Activated effector memory CD4-positive, alpha-beta T cell treated with anti-CD3 and anti-CD28 coated beads, Interleukin-2, amount 50 U/mL, for 16 hours (primary cell): ENCODE measurements around the gene MINDY4.

Experiments
- DNase-seq: peaks from one replicate; pipeline ENCODE4 v3.0.0-alpha.2; 2020

Gene MINDY4

DNA sequence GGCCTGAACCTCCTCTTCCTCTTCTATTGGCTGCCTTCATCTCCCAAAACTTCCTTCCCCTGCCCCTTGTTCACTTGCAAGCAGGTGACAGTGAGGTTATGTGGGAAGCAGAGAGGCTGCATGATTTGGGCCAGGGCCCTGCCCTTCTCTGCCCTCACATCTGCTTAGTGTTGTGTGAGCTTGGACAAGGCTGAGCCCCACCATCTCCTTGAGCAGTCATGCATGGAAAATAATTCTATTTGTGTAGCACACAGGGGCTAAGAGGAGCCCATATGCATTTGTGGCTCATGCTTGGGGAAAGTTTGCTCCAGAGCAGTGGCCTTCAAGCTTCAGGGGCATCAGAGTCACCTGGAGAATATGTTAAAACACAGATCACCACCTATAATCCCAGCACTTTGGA is 113.7 kb downstream of the MINDY4 start:
- DNase-seq, result no peak

DNA sequence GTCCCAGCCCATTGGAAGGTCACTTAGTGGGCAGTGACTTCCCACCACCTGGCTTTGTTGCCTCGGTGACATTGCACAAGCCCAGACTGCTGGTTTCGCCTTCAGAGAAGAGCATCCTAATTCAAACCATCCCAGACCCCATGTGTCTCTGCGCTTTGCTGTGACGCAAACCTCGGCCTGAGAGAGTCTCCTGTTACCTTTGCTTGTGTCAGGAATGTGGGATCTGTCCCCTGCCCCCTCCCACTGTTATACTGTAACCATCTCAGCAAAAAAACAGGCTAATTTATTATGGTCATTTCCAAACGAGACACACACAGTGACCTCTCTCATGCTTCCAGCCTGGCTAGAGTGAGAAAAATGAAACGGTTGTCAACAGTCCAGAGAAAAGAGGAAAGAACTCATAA is 115.4 kb downstream of the MINDY4 start:
- DNase-seq, result no peak

DNA sequence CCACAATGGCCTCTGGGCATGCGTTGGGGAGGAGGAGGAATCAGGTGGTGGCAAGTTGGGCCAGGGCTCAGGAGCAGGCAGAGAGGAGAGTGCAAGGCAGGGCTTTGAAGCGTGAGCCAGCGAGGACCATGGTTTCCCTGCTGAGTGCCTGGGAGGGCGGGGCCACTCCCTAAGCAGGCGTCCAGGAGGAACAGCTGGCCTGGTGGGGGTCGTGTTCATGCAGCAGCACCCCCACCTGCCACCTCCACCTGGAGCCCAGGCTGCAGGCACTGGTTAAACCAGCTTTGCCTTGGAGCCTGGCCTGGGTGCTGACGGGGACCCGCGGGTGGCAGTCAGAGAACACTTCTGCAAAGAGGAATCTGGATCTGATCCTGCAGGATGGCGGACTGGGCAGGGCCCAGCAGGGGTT is 116.3 kb downstream of the MINDY4 start:
- DNase-seq, result no peak

DNA sequence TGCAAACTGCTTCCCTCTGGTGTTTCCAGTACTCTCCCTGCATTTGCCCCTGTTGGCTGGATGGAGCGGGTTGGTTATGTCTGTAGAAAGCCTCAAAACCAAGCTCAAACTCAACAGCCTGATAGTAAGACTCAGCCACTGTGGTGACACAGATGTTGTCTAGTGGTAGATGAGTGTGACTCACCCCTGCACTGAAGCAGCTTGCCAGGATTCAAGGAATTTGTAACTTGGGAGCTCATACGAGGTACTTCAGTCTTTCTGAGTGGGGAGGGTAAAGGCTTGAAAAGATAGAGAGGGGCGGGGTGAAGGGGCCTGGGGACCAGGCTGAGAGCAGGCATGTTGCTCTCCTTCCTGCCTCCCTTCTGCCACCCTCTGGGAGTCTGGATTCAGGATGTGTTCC is 117.5 kb downstream of the MINDY4 start:
- DNase-seq, result no peak

DNA sequence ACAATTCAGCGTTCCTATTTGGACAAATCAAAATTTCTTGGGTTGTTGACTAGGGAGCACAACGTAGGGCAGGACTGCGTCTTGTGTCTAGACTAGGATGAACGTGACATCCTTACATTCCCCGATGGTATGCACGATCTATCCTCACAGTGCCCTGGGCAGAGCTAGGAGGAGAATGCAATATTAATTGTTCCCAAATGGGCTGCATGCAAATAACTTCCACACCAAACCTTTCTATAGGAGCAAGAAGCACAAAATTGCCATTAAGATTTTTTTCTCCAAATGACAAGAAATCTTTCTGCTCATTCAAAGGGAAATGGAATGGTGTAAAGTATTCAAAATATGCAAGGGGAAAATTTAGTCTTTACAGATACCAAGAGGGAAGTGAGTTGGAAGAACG is 119.0 kb downstream of the MINDY4 start:
- DNase-seq, result no peak

DNA sequence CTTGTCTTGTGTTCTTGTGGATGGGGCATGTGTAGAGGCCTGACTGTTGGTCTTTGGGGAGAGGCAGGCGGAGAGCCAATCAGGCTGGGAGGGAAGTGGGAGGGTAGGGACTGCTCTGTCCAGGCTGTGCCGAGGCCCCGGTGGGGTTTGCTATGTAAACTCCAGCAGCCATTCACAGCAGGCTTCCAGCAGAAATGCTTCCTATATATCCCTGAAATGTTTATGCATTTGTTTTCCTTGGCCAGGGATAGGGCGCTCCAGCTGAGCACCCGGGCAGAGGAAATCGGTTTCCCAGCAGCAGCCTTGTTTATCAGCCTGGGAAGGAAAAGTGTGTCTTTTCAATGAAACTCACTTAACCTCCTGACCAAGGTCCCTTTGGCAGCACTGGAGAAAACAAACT is 122.1 kb downstream of the MINDY4 start:
- DNase-seq, result no peak

DNA sequence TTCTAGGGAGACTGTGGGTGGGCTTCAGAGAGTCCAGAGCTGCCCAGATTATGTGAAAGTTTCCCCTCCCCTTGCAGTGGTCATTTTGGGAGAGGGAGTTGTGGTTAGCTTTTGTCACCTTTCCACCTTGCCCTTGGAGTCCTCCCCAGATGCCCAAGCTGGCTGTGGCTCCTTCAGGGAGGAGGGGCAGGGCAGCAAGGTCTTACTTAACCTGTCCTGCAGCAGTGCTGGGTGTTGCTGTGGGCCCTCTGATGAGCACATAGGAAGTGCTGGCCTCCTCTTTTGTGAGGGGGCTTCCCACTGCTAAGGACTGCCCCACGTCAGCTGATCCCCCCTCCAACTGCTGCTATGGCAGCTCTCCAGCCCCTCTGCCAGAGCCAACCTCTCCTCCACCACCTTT is 122.8 kb downstream of the MINDY4 start:
- no peak for DNase-seq

DNA sequence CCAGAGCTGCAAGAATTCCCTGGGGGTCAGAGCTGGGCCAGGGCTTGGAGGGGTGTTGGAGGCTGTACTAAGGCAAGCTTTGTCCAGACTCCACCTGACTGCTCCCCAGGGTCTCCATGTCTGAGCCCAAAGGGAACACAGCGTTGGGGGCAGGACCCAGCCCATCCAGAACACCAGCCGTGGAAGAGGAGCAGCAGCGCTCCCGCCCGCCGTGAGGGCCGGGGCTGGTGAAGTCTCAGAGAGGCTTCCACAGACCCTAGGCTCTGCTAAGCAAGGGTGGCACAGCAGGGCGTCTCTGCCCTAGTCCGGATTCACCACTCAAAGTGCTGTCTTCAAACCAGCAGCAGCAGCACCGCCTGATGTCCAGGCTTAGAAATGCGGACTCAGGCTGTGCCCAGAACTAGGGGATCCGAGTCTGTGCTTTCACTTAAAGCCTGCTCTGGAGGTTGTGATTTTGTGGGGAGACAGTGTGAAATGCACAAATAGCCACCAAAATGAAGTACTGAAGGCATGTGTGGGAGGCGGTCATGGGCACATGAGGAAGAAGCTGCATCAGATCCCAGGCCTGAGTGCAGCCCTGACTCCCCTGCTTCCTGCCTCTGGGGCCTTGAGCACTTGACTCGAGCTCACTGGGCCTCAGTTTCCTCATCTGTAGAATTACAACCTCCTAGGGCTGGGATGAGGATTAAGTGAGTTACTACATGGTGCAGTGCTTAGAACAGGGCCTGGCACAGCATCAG is 123.8 kb downstream of the MINDY4 start:
- no peak for DNase-seq

DNA sequence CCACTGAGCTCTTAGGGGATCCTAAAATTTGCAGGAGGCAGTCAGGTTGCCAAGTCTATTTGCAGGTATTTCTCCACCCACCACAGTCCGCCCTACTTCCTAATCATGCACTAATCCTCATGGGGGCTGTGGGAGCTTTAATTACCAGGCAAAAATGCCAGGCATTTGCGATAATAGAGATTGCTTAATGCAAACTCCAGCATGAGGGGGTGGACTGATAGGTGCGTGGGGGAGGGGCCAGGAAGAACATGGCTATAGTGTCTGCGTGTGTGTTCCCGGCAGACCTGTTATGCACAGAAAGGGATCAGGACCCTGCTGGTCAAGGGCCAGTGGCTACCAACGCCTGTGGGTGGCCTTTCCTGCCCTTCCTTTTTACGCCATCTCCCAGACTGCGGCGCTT is 124.8 kb downstream of the MINDY4 start:
- DNase-seq, result no peak

DNA sequence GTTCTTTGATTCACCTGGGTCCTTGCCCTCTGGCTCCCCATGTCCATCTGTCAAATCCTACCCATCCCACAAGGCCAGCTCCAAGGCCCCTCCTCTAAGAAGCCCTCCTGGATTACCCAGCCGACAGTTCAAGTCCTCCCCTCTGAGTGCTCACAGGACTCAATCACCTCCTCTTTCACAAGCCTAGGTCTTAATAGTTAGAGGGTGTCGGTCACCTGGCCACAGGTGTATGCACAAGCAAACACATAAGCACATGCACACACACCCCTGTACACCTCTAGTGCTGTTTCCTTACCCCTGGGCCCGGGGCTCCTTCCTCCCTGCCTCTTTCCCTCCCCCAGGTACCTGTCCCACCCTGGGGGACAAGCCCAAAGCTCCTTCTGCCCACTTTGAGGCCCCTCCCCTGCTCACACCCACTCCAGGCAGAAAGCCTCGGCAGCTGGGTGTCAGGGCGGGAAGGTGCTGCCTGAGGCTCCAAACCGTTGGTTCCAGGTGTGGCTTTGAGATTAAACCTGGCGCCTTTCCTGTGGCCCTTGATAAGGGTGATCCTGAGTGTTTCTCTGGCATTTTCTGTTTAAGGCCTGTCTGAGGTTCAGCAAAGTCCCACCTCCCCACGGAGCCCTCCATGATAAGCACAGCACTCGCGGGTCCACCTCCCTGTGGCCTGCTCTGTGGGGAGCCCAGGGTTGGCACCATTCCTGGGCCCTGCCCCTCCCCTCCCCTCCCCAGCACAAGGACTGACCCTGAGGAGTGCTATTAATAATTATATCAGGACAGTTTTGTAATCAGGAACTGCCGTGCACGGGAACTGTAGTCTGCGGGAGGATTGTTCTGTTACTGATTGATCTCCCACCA is 125.8 kb downstream of the MINDY4 start:
- no peak for DNase-seq

DNA sequence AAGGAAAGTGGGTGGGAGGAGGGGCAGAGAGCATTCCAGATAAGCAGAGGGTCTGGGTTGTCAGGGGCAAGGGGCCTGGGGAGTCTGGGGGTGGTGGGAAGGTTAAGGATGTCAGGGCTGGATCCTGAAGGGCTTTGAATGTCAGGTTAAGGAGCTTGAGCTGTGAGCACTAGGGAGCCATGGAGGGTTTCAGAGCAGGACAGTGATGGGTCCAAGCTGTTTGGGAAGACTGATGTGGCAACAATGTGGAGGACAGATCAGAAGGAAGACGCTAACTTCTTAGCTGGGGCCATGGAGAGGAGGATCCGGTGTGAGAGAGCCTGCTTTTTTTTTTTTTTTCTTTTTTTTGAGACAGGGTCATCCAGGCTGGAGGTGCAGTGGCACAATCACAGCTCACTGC is 126.6 kb downstream of the MINDY4 start:
- DNase-seq, result no peak

DNA sequence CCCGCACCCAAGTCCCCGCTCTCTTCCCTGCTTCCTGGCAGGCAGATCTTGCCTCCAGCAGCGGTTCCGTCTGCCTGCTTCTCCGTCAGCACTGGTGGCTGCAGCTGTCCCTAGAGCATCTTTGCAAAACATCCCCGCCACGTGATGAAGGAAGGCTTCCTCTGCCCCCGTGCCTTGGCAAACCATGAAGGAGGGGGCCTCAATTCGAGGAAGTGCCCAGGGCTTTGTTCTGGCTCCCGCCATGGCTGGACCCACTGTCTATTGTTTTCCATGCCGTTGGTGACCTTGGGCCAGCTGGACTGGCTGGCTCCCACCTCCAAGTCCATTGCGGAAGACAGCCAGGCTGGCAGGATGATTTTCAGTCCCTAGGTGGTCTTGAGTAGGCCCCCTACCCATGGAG is 127.2 kb downstream of the MINDY4 start:
- DNase-seq, result no peak

DNA sequence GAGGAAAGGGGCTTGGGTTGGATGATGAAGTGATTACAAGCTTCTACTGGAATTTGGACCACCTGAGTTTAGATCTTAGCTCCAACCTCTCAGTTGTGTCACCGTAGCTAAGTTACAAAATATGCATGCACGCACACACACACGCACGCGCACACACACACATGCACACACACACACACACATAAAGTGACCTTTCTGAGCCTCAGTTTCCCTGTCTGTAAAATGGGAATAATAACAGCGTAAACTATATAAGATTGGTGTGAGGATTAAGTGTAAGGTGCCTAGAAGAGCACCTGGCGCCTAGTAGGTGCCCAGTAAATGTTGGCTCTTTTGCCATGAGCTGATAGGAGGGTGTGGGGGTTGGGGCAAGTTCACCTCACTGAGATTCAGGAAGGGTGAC is 127.8 kb downstream of the MINDY4 start:
- DNase-seq, result no peak

DNA sequence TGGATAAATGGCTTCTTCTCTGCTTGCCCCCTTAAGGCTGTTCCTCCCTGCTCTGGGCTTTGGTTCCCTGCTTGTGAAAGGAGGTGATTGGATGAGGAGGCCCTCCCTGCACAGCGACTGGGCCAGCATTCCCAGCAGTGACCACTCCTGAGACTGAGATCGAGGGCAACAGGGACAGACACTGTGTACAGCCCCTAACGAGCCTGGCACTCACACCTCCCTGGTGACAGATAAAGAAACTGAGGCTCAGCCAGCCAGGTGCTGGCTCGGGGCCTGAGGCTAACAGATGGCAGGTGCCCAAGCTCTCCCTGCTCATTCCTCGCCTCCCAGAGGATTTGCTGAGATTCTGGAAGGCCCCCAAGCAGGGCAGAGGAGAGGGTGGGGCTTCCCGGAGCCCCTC is 128.4 kb downstream of the MINDY4 start:
- no peak for DNase-seq

DNA sequence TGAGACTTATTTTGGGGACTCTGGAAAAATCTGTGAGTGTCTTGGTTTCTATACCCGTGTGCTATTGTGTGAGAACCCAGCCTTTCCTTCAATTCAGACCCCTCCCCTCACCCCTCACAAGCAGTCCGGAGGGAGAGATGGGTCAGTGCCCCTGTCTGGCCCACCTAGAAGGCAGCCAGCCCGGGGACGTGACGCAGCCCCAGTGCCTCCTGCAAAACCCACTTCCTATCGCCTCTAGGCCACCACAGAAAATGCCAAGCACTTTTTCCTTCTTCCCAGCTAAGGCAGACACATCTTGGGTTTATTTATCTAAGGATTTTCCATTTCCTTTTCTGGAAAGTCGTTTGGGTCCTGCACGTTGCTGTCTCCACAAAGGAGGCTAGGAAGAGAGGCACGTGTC is 128.8 kb downstream of the MINDY4 start:
- DNase-seq, result no peak

DNA sequence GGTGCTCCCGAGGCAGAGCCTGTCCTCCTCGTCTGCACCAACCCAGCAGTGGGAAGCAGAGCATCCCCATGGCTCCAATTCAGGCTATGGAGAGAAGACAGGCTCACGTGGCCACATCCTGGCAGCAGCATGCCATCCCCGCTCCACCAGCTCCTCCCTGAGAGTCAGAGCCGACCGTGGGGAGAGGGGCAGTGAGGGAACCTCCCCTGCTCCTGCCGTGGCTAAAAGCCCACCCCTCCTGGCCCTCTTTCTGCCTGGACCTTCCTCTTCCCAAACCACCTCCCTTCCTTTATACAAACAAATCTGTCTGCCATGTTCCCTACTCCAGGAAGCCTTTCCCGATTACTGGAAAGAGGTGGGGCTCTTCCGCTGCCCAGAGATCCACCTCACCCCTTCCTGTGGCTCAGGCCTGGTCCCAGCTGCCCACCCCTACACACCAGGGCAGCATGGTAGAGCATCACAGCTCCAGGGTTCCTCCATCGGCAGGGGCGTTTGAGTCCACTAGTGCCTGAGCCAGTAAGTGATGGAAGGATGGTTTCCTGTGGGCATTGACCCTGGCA is 129.7 kb downstream of the MINDY4 start:
- no peak for DNase-seq

DNA sequence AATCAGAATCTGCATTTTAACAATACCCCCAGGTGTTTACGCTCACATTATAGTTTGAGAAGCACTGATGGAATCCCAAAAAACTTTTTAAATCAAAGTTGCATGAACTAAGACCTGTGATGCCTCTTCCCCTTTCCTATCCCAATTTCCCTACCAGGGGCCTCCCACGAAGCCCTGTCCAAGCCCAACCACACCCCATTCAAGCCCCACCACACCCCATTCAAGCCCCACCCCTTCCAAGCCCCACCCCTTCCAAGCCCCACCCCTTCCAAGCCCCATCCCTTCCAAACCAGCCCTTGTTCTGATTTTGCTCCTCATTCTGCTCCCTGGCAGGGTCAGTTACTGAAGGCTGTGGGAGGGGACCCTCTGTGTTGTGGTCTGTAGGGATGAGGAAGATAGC is 130.6 kb downstream of the MINDY4 start:
- DNase-seq, result no peak

DNA sequence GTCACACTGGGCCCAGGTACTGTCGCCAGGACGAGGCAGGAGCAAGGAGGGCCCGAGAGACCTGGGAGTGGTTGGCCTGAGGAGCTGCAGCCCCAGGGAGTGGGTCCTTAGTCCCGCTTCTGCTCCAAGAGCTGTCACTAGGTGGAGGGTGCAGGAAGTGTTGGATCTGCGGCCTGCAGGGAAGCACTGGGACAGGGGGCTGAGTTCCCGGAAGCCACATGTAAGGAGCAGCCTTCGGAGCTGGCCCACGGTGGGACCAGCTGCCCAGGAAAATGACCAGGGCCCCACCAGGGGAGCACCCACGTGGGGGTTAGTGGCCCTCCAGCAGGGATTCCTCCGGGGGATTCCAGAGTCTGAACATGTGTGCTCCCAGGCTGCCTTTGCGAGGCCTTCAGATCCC is 131.2 kb downstream of the MINDY4 start:
- DNase-seq, result no peak

DNA sequence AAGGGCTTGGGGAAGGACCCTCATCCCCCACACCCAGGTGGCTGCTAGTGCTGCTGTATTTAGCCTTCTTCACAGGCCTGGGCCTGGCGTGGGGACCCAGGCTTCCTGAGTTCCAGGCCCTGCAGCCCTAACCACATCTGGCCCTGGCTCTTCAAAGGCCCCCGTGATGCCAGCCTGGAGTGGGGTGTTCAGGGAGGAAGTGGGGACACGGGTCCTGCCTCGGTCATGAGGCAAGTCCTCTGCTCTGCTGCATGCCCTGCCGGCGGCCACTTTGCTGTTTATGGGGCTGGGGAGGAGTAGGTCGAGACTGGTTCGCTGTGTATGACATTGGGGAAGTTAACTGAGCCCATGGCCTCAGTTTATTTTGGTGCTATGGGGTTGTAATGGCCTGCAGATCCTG is 131.9 kb downstream of the MINDY4 start:
- DNase-seq, result no peak

DNA sequence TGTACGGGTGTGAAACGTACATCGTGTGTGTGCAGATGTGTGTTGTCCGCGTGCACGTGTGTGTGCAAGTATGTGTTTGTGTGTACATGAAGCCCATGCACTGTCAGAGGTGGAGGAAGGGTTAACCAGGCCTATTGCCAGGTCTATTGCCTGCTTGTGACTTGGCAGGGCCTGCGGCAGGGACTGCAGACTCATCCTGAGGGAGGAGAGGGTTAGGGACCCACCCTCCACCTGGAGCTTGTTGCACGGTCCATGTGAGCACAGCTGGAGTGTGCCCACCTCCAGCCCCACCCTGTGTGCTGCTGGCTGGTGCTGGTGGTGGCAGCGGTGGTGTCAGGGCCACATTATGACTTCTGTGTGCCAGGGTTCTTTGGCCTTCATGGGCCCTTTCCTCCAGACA is 133.3 kb downstream of the MINDY4 start:
- no peak for DNase-seq

DNA sequence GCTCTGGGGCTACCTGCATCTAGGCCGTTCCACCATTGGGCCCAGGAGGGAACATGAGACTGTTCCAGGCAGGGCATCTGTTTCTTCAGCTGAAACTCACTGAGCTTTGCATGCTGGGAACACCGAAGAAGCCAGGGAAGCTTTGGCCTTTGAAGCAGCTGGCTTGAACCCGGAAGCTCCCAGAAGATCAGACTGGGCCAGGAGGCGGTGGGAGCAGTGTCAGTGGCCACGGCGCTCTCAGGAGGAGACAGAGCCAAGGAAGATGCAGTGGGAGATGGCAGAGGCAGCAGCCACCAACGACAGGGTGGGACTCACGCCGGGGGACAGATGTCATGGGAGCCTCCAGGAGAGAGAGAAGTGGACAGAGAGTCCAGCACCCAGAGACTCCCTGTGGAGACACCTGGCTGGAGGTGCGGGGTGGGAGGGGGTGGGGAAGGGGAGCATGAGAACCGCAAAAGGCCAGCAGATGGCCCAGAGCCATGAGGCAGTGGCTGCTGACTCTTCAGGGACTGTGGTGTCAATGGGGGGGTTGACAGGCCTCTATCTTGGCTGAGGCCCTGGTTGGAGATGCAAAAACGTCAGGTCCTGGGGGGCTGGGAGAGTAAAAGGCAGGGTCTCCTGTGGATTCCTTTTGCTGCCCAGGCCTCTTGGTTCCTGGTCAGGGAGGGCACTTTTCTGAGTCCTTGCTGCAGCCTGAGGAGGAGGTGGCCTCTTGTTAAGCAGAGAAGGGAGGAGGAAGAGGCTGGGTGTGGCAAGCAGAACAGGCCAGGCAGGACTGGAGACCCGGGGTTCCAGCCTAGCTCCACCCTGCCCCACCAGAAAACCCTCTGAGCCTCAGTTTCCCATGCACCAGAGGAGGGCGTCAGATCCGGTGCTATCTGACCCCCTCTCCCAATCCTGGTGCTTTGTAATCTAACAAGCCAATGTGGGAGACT is 134.1 kb downstream of the MINDY4 start:
- no peak for DNase-seq

DNA sequence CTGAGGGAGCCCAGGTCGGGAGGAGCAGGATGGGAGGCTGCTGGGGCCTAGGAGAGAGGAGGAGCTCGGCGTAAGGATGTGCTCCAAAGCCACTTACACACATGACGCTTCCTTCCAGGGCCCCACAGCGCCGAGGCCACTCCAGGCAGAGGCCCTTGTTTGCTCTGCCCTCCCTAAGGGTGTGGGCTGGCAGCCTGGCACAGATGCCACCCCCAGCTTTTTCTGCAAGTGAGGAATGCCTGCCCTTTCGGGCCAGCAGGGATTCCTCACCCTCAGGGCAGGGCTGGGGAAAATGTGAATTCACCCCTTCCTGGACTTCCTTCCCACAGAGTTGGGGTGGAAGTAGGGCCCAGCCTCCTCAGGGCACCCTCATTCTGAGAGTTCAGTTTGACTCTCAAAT is 134.8 kb downstream of the MINDY4 start:
- DNase-seq, result no peak
